Measurements from ENCODE around the gene DACH1.
"Not testable (repeated sequence)": the region's sequence is repeated elsewhere in the genome, so short reads cannot be mapped to it uniquely, and the experiment has no call there.

The DACH1 gene

DNA sequence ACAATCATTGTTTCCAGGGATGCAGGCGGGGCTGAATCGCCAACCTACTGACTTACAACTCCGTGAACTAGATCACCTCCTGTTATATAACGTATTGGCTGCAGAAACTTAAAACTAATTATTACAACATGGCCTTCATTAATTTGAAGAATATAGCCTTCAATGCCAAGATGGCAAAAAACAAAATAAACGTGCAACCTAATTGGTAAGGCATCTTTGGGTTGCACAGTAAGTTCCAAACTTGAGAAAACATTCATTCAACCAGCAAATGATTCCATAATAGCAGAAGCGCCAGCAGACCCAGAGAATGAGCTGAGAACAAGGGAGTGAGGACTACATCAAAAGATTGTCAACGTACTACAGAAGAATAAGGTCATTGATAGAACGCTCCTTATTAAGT lies 39.8 kb downstream of the DACH1 start:
- no peak for DNase-seq

DNA sequence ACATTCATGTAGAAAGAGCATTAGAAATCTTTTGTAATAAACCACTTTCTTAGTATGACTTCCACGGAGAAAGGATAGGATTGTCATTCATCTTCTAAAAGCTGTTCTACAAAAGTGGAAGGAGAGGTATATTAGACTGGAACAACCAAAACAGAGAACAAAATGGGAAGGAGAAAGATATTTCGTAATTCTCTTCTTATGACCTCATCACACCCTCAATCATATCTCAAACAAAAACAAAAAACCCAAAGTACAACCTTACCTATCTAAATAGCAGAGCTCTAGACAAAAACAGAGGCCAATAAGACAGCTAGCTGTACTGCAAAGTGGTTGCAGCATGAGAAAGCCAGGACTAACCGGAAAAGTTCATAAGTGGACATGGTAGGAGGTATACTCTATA lies 46.3 kb downstream of the DACH1 start:
- DNase-seq, result no peak

DNA sequence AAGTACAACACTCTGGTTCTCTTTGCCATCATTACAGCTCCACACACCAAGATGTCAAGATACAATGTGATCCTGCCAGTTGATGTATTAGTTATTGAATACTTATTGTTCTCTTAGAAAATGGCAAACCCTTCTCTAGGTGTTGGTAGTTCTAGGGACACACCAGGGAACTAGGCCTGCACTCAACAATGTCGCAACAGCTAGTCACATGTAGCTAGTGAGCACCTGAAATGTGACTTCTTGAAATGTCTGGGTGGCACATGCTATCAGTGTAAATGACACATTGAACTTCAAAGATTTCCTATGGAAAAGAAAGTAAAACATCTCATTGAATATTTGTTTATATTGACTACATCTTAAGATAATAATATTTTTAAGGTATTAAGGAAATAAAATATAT lies 49.7 kb downstream of the DACH1 start:
- no peak for DNase-seq

DNA sequence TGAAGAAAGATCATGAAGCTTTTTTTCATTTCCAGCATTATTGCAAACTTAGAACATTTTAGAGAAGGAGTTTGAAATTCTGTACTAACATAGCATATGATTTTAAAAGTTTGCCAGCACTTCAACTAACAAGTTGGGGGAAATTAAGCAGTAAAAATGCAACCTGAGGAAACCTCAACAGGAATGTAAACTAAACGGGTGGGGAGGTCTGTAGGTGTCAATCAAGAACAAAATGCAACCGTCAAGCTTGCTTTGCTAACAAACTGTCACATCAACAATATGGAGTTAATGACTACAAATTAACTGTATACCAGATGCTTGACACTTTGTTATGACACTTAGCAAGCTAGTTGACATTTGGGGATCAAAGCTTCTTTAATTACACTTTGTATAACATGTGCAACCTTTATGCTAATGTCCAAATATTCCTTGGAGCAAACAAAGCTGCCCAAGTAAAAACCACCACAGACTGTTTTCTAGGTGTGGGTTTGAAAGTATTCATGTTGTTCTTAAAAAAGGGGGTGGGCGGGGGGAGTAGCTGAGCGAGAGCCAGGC lies 52.1 kb downstream of the DACH1 start:
- DNase-seq, result no peak

DNA sequence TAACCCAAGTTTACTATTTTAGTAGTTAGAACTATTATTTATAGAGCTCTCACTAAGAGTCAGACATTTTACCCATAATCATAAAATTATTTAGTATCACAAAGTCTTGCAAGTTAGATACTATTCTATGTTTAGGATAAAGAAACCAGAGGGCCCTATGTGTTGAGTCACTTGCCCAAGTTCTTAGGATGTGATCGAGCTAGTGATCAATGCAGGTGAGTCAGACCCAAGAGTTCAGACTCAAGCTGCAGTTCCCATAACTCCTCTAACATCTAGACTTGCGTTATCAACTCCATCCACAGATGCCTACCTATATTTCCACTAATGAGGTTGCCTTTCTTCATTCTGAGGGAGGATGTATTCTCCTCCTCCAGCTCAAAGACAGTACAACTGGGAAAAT lies 53.8 kb downstream of the DACH1 start:
- DNase-seq, result no peak

DNA sequence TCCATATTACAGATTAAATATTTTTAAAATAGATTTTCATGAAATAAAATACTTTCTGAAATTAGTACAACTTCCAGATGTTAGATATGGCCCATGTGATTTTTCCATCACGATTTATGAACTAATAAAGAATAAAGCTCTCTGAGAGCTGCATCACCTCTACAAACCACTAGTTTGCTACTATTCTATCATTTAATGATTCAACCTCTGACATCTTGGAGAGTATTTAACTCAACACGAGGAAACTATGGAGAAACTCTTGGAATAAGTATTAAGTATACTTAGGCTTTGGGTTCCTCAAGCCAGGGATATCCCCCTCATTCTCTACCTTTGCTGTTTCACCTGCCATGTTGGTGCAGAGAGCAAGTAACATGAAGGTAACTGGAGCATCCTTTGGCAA lies 55.7 kb downstream of the DACH1 start:
- no peak for DNase-seq

DNA sequence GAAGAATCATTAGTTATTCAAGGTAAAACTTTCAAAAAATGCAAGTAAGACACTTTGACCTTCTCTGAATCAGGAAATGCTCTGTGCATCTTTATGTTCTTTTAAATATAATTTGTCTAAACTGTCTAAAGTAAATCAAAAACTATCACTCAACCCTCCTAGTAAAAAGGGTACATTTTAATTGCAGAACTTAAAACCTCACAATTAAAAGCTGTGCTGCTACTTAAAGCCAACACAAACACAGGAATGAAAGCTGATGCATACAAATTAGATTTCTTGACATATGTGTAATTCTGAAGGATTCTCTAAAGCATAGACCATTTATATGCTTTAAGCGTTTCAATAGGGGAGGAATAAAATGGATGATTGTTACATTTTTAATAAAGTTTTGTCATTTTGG lies 58.3 kb downstream of the DACH1 start:
- no peak for DNase-seq

DNA sequence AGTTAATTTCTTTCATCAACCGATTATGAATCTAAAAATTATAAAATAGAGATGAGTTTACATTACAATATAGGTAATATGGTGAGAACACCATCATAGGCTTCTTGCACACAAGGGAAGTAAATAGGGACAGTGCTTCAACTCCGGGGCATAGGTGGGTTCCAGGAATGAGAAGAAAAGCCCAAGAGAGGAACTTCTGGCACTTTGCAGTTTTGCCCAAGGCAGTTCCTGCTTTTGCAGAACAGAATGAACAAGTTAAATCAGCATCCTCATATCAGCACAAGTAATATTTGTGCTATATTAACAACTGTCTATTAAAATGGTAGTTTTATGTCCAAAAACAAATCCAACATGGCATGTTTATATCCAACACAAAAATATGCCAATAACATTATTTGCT lies 60.1 kb downstream of the DACH1 start:
- no peak for DNase-seq

DNA sequence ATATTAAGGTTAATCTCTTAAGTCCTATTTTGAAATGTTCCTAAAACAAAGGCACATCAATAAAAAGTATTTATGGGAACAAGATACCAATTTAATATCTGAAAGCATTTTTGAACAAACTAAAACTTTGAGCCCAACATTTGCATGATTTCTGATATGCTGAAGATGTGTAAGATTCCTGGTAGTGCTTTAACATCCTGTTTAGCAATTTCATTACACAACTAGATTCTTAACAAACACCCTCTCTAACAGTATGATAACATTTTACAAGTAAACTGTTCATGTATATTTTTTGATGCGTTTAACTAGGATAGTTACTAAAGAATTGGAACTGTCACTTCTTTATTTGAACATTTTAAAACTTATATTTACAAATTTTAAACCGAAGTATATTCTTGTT lies 63.9 kb downstream of the DACH1 start:
- no peak for DNase-seq

DNA sequence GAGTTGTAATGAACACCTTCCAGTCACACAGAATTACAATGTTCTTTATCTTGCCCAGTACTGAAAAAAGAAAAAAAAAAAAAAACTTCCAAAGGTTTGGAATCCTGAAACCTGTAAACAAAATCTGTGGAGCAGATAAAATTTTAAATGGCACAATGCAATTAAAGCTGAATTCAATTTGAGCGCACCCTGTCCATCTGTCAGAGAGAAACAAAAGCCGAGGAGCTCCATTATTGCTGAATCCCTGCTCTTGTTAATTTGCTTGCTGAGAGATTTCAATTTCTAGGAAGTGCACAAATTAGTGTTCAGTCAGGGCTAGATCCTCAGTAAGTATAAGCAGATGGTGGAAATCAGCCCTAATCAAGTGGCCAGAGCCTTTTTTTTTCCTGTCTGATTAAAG lies 65.2 kb downstream of the DACH1 start:
- no peak for DNase-seq

DNA sequence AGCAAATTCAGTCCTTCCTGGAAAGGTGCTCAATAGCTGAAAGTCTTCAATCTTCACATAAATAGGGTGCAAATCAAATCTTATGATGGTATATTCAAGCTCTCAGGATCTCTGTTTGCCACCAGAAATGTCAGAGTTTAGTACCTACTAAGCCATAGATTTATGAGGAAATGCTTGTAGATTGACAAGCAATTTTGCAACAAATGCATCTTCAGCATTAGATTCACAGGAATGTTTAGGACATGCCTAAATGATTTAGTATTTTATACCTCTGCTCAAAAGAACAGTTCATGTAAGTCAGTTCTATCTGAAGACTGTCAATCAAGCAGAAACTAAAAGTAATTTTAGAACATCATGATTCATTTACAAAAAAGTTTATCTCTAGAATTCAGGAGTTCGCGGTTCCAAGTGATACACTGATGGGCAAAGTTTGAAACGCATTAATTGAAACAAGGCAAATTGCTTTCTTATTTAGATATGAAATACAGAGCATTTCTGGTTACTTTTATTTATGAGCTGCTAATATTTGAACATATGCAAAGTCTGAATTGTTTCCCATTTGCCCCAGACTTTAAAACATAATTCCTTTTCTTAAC lies 65.7 kb downstream of the DACH1 start:
- no peak for DNase-seq

DNA sequence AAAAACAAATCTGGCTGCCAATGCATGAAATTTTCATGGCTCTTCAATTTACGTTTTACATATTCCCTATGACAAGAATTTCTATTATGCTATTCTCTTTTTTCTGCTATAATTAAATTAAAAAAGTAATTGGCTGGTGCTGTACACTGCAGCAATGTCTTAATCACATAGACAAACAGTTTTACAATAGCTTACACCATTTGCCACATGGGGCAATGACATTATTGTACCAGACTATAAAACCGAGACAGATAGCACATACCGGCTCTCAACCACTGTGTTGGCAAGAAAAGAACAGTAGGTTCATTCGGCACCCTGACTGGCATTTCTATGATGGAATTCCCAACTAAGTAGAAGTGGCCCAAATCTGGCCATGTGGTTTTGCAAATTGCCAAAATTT lies 67.7 kb downstream of the DACH1 start:
- DNase-seq, result no peak

DNA sequence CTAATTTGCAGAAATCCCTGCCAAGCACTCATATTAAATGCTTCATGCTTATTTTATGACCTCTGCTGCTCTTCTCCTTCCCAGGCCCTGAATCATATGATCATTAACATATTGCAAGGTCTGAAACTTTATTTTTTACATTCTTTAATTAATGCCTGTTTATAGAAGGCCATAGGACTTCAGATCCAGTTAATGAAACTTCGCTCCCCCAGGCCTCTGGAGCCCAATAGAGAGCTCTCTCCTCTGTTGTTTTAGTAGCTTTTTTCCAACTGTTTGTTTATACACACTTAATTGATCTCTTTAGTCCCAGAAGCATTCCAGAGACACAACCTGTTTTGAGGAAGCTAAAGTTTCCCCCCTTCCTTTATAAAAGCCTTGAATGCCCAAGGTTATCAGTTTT lies 68.3 kb downstream of the DACH1 start:
- no peak for DNase-seq

DNA sequence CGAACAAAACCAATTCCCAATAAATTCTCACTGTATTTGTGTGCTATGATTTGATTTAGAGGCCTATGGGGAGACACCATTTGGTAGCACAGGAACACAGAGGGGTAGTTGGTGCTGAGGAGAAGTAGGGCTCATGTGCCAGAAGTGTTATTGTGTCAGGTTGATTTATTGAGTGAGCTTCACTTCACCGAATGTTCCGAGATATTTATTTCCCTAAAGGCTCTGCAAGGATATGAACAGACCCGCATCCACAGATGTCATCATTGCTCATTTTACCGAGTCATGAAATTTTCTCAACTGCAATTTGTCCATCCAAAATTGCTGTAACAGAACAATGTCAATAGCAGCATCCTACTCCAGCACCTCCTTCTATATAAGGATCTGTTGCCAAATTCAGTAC lies 69.5 kb downstream of the DACH1 start:
- no peak for DNase-seq

DNA sequence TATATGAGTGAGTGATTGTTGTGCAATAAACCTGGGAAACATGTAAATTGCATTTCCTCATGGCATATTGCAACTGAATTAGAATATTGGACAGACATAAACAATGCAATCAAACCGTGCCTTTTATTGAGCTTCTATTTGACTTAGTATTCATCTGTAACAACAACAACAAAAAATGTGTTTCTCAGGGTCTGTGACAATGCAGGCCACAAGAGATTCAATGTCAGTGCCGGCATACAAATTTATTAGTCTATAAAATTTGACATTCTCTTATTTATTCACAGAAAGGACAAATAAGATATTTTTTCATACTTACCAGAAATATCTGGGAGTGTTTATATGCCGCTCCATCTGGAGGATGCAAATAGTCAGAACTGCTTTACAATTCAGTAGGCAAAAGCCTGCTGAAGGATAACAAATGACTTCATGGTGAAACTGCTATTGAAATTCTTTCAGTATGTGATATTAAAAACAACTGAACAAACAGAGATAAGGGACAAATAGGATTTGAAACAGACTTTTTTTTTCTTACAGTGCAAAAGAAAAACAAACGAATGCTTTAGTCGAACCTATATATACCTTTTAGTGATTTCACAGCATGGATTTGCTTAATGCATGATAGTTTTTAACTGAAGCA lies 77.2 kb downstream of the DACH1 start:
- no peak for DNase-seq

DNA sequence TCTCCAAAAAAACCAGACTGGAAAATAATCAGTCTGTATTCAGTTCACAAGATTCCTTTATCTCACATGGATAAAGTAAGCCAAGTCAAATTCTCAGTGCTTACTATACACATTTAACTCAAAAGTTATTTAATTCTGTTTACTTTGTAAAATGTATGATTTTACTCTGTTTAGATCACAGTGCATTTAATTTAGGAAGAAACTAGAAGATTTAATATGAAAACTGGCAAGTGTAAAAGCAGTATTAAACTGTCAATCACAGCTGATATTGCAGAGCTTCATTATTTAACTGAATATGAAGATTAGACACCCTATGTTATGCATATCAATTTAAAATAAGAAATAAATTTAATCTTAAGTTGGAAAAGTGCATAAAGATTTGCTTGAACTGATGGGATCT lies 78.0 kb downstream of the DACH1 start:
- DNase-seq, result no peak

DNA sequence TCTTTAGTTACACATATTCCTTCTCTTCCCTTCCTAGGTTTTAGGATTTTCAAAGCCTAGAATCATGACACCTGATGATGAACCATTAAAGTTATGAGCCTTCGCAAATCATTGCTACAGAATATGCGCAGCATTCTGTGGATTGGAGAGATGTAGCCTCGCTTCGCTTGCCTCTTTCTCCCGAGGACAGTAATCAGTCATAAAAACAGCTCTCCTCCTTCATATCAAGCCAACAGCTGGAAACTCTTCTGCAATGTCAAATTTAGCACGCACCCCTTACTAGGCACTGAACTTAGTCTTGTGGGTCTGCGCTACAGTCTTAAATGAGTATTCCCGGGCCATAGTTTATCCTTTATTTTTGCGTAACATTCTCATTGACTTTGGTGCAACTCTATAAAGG lies 79.6 kb downstream of the DACH1 start:
- DNase-seq, result no peak

DNA sequence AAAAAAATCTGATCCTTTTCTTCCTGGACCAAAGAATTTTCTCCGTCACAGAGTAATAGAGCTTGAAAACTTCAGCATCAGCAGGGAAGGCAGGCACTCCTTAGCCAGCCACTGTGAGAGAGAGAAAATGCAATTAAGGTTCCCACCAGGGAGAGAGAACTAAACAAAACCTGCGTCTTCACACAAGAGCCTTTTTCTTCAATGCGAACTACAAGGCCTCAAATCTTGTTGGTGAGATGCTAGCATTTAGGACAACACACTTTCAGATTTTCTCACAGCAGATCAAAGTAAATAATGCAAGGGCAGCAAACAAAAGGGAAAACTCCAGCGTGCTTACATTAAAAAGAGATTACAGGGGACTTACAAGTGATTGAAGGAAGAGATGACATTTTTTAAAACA lies 80.1 kb downstream of the DACH1 start:
- no peak for DNase-seq

DNA sequence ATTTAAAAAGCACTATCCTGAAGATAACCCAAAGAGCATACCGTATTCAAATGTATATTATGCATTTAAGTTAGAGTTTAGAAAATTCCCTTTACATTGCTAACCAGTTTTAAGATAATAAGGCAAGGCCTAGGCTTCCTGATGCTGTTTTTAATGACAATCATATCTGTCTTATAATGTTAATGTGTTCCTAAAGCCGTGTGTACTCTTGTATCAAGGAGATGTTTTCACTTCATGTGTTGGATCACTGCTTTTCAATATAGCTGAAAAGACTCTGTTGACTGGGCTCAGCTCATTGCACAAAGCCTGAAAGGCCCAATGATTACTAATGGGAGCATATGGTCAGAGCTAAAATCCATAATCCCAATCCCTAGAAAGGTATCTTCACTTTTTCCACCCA lies 81.6 kb downstream of the DACH1 start:
- no peak for DNase-seq

DNA sequence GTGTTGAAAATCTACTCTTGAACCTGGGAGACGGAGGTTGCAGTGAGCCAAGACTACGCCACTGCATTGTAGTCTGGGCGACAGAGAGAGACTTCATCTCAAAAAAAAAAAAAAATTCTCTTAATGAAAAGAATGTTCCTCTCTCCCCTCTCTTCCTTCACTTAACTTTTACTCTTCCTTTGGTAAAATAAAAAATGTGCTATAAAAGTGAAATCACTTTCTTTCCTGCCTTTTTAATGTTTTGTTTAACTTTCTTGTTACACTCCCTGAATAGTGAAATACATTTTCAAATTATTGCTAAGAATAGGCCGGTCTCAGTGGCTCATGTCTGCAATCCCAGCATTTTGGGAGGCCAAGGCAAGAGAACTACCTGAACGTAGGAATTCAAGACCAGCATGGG lies 86.5 kb downstream of the DACH1 start:
- DNase-seq, result no peak

DNA sequence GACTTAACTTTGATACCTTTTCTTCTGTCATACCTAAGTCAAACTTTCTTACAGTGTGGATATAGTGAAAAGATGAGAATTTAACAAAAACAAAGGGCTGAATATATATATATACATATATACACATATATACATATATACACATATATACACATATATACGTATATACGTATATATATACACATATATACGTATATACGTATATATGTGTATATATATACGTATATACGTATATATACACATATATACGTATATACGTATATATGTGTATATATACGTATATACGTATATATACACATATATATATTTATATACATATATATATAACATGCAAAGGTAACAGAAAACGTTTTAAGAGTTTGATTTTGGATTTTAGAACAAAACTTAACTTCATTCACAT lies 88.0 kb downstream of the DACH1 start:
- not testable (repeated sequence) for DNase-seq

DNA sequence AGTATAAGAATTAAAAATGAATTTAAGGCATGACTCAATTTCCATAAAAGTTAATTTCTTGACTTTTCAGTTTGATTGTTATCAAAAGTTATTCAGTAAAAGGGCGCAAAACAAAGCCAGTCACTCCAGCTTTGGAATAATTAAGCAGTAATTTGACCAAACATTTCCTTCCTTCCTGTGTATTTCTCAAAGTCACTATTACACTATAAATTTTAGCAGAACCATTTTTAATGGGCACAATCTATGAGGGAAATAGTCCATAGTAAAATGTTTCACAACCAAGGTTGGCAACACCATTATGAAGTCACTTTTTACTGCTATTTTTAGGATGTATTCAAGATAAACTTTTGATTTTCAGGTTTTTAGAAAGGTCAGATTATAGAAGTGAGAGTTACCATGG lies 91.0 kb downstream of the DACH1 start:
- no peak for DNase-seq

DNA sequence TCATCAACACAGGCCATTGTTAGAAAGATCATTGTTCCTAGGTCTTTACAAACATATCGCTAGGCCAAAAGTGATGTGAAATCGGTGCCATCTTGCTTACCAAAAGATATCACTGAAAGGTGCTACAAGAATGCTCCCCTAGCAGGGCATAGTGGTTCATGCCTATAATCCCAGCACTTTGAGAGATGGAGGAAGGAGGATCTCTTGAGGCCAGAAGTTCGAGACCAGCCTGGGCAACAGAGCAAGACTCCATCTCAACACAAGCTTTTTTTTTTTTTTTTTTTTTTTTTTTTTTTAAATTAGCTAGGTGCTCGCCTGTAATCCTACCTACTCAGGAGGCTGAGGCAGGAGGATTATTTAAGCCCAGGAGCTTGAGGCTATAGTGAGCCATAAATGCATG lies 92.1 kb downstream of the DACH1 start:
- DNase-seq, result no peak

DNA sequence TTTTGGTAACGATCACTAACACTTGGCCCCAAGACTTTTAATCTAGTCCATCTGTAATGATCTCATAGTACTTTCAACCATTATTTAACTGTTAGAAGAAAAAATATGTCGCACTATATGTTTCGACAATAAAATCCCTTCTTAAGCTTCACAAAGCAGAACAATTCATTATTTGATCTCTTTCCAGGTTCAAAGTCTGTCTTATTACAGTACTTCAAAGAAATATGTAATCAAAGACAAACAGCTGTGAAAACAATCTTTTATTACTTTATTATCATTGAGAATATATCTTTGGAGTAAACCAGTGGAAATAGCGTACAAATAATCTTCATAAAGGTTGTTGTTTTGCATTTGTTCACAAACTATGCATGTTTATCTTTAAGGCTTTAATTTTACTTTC lies 93.5 kb downstream of the DACH1 start:
- no peak for DNase-seq

DNA sequence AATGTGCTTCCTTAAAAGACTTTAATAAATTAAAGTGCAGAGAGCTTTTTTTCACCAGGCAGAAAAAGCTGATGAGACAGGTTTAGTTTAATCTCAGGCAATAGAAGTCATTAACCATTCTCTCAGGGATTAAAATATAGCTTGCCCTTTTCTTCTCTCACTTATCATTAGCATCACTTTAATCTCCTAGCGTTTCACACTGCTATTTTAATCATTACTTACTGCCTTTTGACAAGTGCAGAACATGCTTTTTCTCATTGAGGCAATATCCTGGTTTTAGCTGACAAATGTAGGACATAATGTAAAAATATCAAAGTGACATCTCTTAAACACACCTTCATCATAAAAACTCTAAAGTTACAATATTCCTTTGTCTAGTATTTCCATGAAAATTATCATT lies 94.6 kb downstream of the DACH1 start:
- no peak for DNase-seq

Data from right hindlimb (tissue), 1 donor.